Suprapubic skin (tissue), 4 donors: ENCODE data around the gene GPR82. TPM values are rescaled to one million over a fixed set of nuclear protein-coding genes. Genes with fewer than 3 reads are reported as not detected.

Experiments
- DNase-seq, 2 donors: peaks; one replicate each; pipeline ENCODE4 v3.0.0-alpha.2; 2019; ENCODE audit warnings: low spot score in 2 of 2
- H3K27ac ChIP-seq: fragments of 200-600 bp; sonication (generic); one replicate; pipeline ENCODE4 v1.5.1; 2019
- H3K27me3 ChIP-seq: fragments of 200-600 bp; sonication (generic); one replicate; pipeline ENCODE4 v1.5.1; 2019
- H3K36me3 ChIP-seq: fragments of 200-600 bp; sonication (generic); one replicate; pipeline ENCODE4 v1.5.1; 2019
- H3K4me1 ChIP-seq: fragments of 200-600 bp; sonication (generic); one replicate; pipeline ENCODE4 v1.5.1; 2019
- H3K4me3 ChIP-seq: fragments of 200-600 bp; sonication (generic); one replicate; pipeline ENCODE4 v1.5.1; 2019; ENCODE audit warnings: mild to moderate bottlenecking
- H3K9me3 ChIP-seq: fragments of 200-600 bp; sonication (generic); one replicate; pipeline ENCODE4 v1.5.1; 2019
- CTCF ChIP-seq, 2 donors: fragments of 200-600 bp in 1 of 2; fragments of 450-650 bp in 1 of 2; sonication (generic) in 1 of 2; IDR thresholded peaks; one replicate each; pipeline ENCODE4 v1.5.1; 2016 to 2019; ENCODE audit warnings: antibody characterized with exemption in 2 of 2, mild to moderate bottlenecking in 1 of 2, moderate library complexity in 1 of 2
- EP300 ChIP-seq: sonication (generic); formaldehyde crosslinking; IDR thresholded peaks from one replicate; pipeline ENCODE4 v1.6.1; 2017; ENCODE audit warnings: antibody characterized with exemption
- POLR2A ChIP-seq, 2 donors: fragments of 450-650 bp; IDR thresholded peaks; one replicate each; pipeline ENCODE4 v1.6.1; 2017; ENCODE audit warnings: antibody characterized with exemption in 2 of 2, mild to moderate bottlenecking in 2 of 2, moderate library complexity in 2 of 2
- POLR2AphosphoS5 ChIP-seq, 3 donors: sonication (generic); formaldehyde crosslinking; IDR thresholded peaks; one replicate each; pipeline ENCODE4 v1.6.1; 2017; ENCODE audit warnings: antibody characterized with exemption in 3 of 3
- WGBS: methylation state at CpG from one replicate; pipeline ENCODE4 v1.1.5; 2018; 5-methylcytosine and 5-hydroxymethylcytosine counted together
- total RNA-seq, 4 donors: library from RNA; depleted of rRNA; stranded (reverse); fragments of >200 nt; gene quantifications; one replicate each; pipeline ENCODE4 v1.1.0, GENCODE V29; 2016

GPR82 gene
- total RNA-seq, 4 donors from 2014 or later: 0.18 TPM; not detected in 3

DNA sequence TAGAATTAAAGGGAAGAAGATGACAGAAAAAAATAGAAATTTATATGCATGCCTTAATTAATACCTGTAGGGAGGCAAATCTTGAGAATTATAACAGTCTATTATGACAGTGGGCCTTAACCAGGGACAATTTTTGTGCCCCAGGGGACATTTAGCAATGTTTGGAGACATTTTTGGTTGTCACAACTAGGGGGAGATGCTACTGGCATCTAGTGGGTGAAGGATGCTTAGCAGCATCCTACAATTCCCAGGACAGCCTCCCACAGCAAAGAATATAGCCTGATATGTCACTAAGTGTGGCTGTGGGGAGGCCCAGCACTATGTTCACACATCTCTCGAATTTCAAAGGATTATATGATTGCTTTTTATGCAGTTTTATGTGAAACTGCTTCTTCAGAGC, 10.5 kb downstream of the GPR82 start:
- no peak for DNase-seq
- Histone ChIP-seq H3K27ac (no peak overlapping the region), H3K9me3 (no peaks in the 10 kb centered on the region), H3K4me3 (no peak overlapping the region), H3K36me3 (no peaks in the 10 kb centered on the region), H3K4me1 (no peaks in the 10 kb centered on the region), H3K27me3 (no peaks in the 10 kb centered on the region)
- WGBS: 22% methylated on average over 1 of the region's 1 CpG
- TF ChIP-seq CTCF (IDR thresholded peaks at IDR 0.05): no peak
- TF ChIP-seq POLR2A (IDR thresholded peaks at IDR 0.05): no peak
- no peak for TF ChIP-seq EP300

- H3K4me3 ChIP-seq: no peak overlapping the region
- no peaks in the 10 kb centered on the region for H3K9me3 ChIP-seq
- H3K27me3 ChIP-seq: no peaks in the 10 kb centered on the region
- no peaks in the 10 kb centered on the region for H3K4me1 ChIP-seq
- no peak overlapping the region for H3K27ac ChIP-seq
- TF ChIP-seq POLR2A (IDR thresholded peaks at IDR 0.05): no peak
- no peak for TF ChIP-seq EP300
- TF ChIP-seq POLR2AphosphoS5 (IDR thresholded peaks at IDR 0.05): no peak
- TF ChIP-seq CTCF (IDR thresholded peaks at IDR 0.05): no peak
- no peak for DNase-seq
- 81% methylated on average over 7 of the region's 7 CpGs for WGBS
- H3K36me3 ChIP-seq: no peaks in the 10 kb centered on the region
Measured at GRCh38 chrX:41737065-41737464, 13.1 kb downstream of the GPR82 start.

DNA sequence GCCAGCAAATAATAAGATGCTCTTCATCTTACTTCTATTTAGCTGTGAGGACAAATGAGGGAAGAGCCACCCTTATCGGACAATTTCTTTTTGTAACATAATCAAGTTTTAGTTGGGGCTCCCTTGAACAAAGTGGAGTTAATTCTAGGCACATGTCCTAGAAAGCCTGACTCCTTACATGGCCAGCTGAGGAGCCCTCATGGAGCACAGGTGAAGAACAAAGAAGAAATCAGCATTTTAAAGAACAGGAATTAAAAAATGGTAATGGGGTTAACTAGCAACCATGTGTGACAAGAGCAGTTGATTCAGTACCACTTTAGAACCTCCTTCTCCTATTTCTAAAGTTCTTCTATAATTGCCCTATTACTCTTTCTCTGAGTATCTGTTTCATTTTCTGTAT, 15.9 kb downstream of the GPR82 start:
- no peaks in the 10 kb centered on the region for H3K36me3 ChIP-seq
- 71% methylated on average over 1 of the region's 1 CpG for WGBS
- H3K4me3 ChIP-seq: no peak overlapping the region
- TF ChIP-seq POLR2AphosphoS5 (IDR thresholded peaks at IDR 0.05) (no peak), EP300 (no peak), CTCF (IDR thresholded peaks at IDR 0.05) (no peak), POLR2A (IDR thresholded peaks at IDR 0.05) (no peak)
- no peaks in the 10 kb centered on the region for H3K4me1 ChIP-seq
- no peak for DNase-seq
- no peak overlapping the region for H3K27ac ChIP-seq
- no peaks in the 10 kb centered on the region for H3K27me3 ChIP-seq
- H3K9me3 ChIP-seq: no peaks in the 10 kb centered on the region

- no peak overlapping the region for H3K4me3 ChIP-seq
- H3K27ac ChIP-seq: no peak overlapping the region
- 63% methylated on average over 3 of the region's 3 CpGs for WGBS
- DNase-seq: no peak
- TF ChIP-seq EP300 (no peak), CTCF (IDR thresholded peaks at IDR 0.05) (no peak), POLR2A (IDR thresholded peaks at IDR 0.05) (no peak), POLR2AphosphoS5 (IDR thresholded peaks at IDR 0.05) (no peak)
- no peaks in the 10 kb centered on the region for H3K9me3 ChIP-seq
- H3K36me3 ChIP-seq: no peaks in the 10 kb centered on the region
- no peaks in the 10 kb centered on the region for H3K27me3 ChIP-seq
- no peaks in the 10 kb centered on the region for H3K4me1 ChIP-seq
Measured at GRCh38 chrX:41750716-41751115, 26.7 kb downstream of the GPR82 start.

GRCh38 chrX:41758401-41758800, 34.4 kb downstream of the GPR82 start:
- H3K36me3 ChIP-seq: no peaks in the 10 kb centered on the region
- no peak overlapping the region for H3K4me3 ChIP-seq
- DNase-seq: no peak
- no peak overlapping the region for H3K27ac ChIP-seq
- no peaks in the 10 kb centered on the region for H3K4me1 ChIP-seq
- 91% methylated on average over 2 of the region's 2 CpGs for WGBS
- H3K9me3 ChIP-seq: no peaks in the 10 kb centered on the region
- H3K27me3 ChIP-seq: no peaks in the 10 kb centered on the region
- TF ChIP-seq POLR2A (IDR thresholded peaks at IDR 0.05) (no peak), POLR2AphosphoS5 (IDR thresholded peaks at IDR 0.05) (no peak), CTCF (IDR thresholded peaks at IDR 0.05) (no peak), EP300 (no peak)
